ENCODE measurements around the gene ARHGAP25.

The ARHGAP25 gene

GRCh38 chr2:68772109-68772508 is 37.5 kb downstream of the ARHGAP25 start:
- no peaks in the 10 kb centered on the region for H4K20me1 ChIP-seq (ENCODE audit: control insufficient read depth, insufficient read depth, low read depth, low read length)
- H3K9me2 ChIP-seq (replicated peaks; ENCODE audit: control insufficient read depth, low read length) = no peaks in the 10 kb centered on the region
- H3K4me2 ChIP-seq (ENCODE audit: low read length) = peak overlapping the region; percentile 15
- TF ChIP-seq EZH2phosphoT487 (IDR thresholded peaks at IDR 0.05; ENCODE audit: borderline replicate concordance, low read length) = no peak
- peaks cover 23% of the 10 kb centered on the region for H3K36me3 ChIP-seq (ENCODE audit: control insufficient read depth, low read length)
- no peaks in the 10 kb centered on the region for H3K9me3 ChIP-seq (ENCODE audit: control insufficient read depth, insufficient read depth, low read length)
- peaks cover 35% of the 10 kb centered on the region for H3F3A ChIP-seq (ENCODE audit: control insufficient read depth, insufficient read depth)
- no peak overlapping the region for H3K4me3 ChIP-seq (ENCODE audit: low read length)
- H3K27ac ChIP-seq (ENCODE audit: low read depth, low read length) = peak overlapping the region; percentile 20; the same call in 1 of the 2 replicates
- peaks cover 98% of the 10 kb centered on the region for H3K4me1 ChIP-seq (ENCODE audit: control insufficient read depth, low read length)
- no peaks in the 10 kb centered on the region for H3K27me3 ChIP-seq (ENCODE audit: control insufficient read depth, low read length)
- peaks cover 60% of the 10 kb centered on the region for H3K79me2 ChIP-seq (ENCODE audit: control insufficient read depth, low read length)

GRCh38 chr2:68774569-68775271 is 40.1 kb downstream of the ARHGAP25 start:
- Histone ChIP-seq H3F3A (ENCODE audit: control insufficient read depth, insufficient read depth) (peaks cover 29% of the 10 kb centered on the region), H3K4me1 (ENCODE audit: control insufficient read depth, low read length) (peaks cover 89% of the 10 kb centered on the region), H3K9me3 (ENCODE audit: control insufficient read depth, insufficient read depth, low read length) (no peaks in the 10 kb centered on the region), H3K4me3 (ENCODE audit: low read length) (peak overlapping the region; percentile 83), H3K27me3 (ENCODE audit: control insufficient read depth, low read length) (no peaks in the 10 kb centered on the region), H3K79me2 (ENCODE audit: control insufficient read depth, low read length) (peaks cover 42% of the 10 kb centered on the region), H3K27ac (ENCODE audit: low read depth, low read length) (peak overlapping the region; percentile 70), H4K20me1 (ENCODE audit: control insufficient read depth, insufficient read depth, low read depth, low read length) (no peaks in the 10 kb centered on the region), H3K9me2 (replicated peaks; ENCODE audit: control insufficient read depth, low read length) (no peaks in the 10 kb centered on the region), H3K4me2 (ENCODE audit: low read length) (peak overlapping the region; percentile 91), H3K36me3 (ENCODE audit: control insufficient read depth, low read length) (peaks cover 44% of the 10 kb centered on the region)
- TF ChIP-seq EZH2phosphoT487 (IDR thresholded peaks at IDR 0.05; ENCODE audit: borderline replicate concordance, low read length) (no peak), CTCF (IDR thresholded peaks at IDR 0.05; ENCODE audit: low read depth, low read length, poor library complexity, severe bottlenecking) (peak; percentile 15)

- Histone ChIP-seq H3K9me3 (ENCODE audit: control insufficient read depth, insufficient read depth, low read length) (no peaks in the 10 kb centered on the region), H3F3A (ENCODE audit: control insufficient read depth, insufficient read depth) (peaks cover 27% of the 10 kb centered on the region), H3K9me2 (replicated peaks; ENCODE audit: control insufficient read depth, low read length) (no peaks in the 10 kb centered on the region), H3K4me2 (ENCODE audit: low read length) (peak overlapping the region; percentile 91), H3K27ac (ENCODE audit: low read depth, low read length) (peak overlapping the region; percentile 70), H3K79me2 (ENCODE audit: control insufficient read depth, low read length) (peaks cover 39% of the 10 kb centered on the region), H3K27me3 (ENCODE audit: control insufficient read depth, low read length) (no peaks in the 10 kb centered on the region), H3K36me3 (ENCODE audit: control insufficient read depth, low read length) (peaks cover 46% of the 10 kb centered on the region), H3K4me3 (ENCODE audit: low read length) (peak overlapping the region; percentile 83), H4K20me1 (ENCODE audit: control insufficient read depth, insufficient read depth, low read depth, low read length) (no peaks in the 10 kb centered on the region), H3K4me1 (ENCODE audit: control insufficient read depth, low read length) (peaks cover 86% of the 10 kb centered on the region)
- TF ChIP-seq CTCF (IDR thresholded peaks at IDR 0.05; ENCODE audit: low read depth, low read length, poor library complexity, severe bottlenecking) = no peak
- no peak for TF ChIP-seq EZH2phosphoT487 (IDR thresholded peaks at IDR 0.05; ENCODE audit: borderline replicate concordance, low read length)
These were observed 40.7 kb downstream of the ARHGAP25 start for GRCh38 chr2:68775272-68775842.

- peak overlapping the region; percentile 91 for H3K4me2 ChIP-seq (ENCODE audit: low read length)
These were observed 41.5 kb downstream of the ARHGAP25 start for GRCh38 chr2:68776124-68776523.

More at GRCh38 chr2:68776124-68776523, 41.5 kb downstream of the ARHGAP25 start:
- Histone ChIP-seq H4K20me1 (ENCODE audit: control insufficient read depth, insufficient read depth, low read depth, low read length) (no peaks in the 10 kb centered on the region), H3K9me2 (replicated peaks; ENCODE audit: control insufficient read depth, low read length) (no peaks in the 10 kb centered on the region), H3K36me3 (ENCODE audit: control insufficient read depth, low read length) (peaks cover 52% of the 10 kb centered on the region), H3K4me1 (ENCODE audit: control insufficient read depth, low read length) (peaks cover 84% of the 10 kb centered on the region), H3K27me3 (ENCODE audit: control insufficient read depth, low read length) (no peaks in the 10 kb centered on the region), H3K9me3 (ENCODE audit: control insufficient read depth, insufficient read depth, low read length) (no peaks in the 10 kb centered on the region), H3F3A (ENCODE audit: control insufficient read depth, insufficient read depth) (peaks cover 19% of the 10 kb centered on the region), H3K79me2 (ENCODE audit: control insufficient read depth, low read length) (peaks cover 33% of the 10 kb centered on the region), H3K27ac (ENCODE audit: low read depth, low read length) (no peak overlapping the region), H3K4me3 (ENCODE audit: low read length) (peak overlapping the region; percentile 83)
- TF ChIP-seq EZH2phosphoT487 (IDR thresholded peaks at IDR 0.05; ENCODE audit: borderline replicate concordance, low read length) (no peak), CTCF (IDR thresholded peaks at IDR 0.05; ENCODE audit: low read depth, low read length, poor library complexity, severe bottlenecking) (peak; percentile 62)
